Activated CD4-positive, alpha-beta T cell treated with anti-CD3 and anti-CD28 coated beads, Interleukin-10, Interleukin-2, amounts not matched to agents 100 ng/mL and 50 ng/mL, durations not matched to agents 16 hours and 8 hours (primary cell): ENCODE data around the gene PSG11.
"Not testable (repeated sequence)": the region's sequence is repeated elsewhere in the genome, so short reads cannot be mapped to it uniquely, and the experiment has no call there.

ENCODE experiments used
- DNase-seq: peaks from one replicate; pipeline ENCODE4 v3.0.0-alpha.2; 2020

The PSG11 gene

GRCh38 chr19:43026369-43026768, at the start of gene PSG11:
PSG11 (minus strand) TSS chr19:43026469; CDS start chr19:43026372, 97 bp downstream.
- DNase-seq, result not testable (repeated sequence)

GRCh38 chr19:43062418-43062817, 36.1 kb upstream of the PSG11 start:
- not testable (repeated sequence) for DNase-seq

GRCh38 chr19:43061326-43061725, 35.1 kb upstream of the PSG11 start:
- not testable (repeated sequence) for DNase-seq

- not testable (repeated sequence) for DNase-seq
Measured at GRCh38 chr19:43060254-43060653, 34.0 kb upstream of the PSG11 start.

GRCh38 chr19:43059482-43059881, 33.2 kb upstream of the PSG11 start:
- not testable (repeated sequence) for DNase-seq

- not testable (repeated sequence) for DNase-seq
Measured at GRCh38 chr19:43058440-43058839, 32.2 kb upstream of the PSG11 start.

GRCh38 chr19:43047966-43048365, 21.7 kb upstream of the PSG11 start:
- DNase-seq, result not testable (repeated sequence)

GRCh38 chr19:43046578-43046977, 20.3 kb upstream of the PSG11 start:
- not testable (repeated sequence) for DNase-seq

- DNase-seq, result not testable (repeated sequence)
Measured at GRCh38 chr19:43043492-43044180, 17.4 kb upstream of the PSG11 start.

- not testable (repeated sequence) for DNase-seq
Measured at GRCh38 chr19:43031645-43032044, 5.4 kb upstream of the PSG11 start.

- no peak for DNase-seq
Measured at GRCh38 chr19:43028866-43029265, 2.6 kb upstream of the PSG11 start.

- DNase-seq, result not testable (repeated sequence)
Measured at GRCh38 chr19:43027985-43028384, 1.7 kb upstream of the PSG11 start.

- not testable (repeated sequence) for DNase-seq
Measured at GRCh38 chr19:43027061-43027460, 792 bp upstream of the PSG11 start.

- not testable (repeated sequence) for DNase-seq
Measured at GRCh38 chr19:43022098-43022497, 4.2 kb downstream of the PSG11 start.

GRCh38 chr19:43021629-43022028, 4.6 kb downstream of the PSG11 start:
- DNase-seq, result not testable (repeated sequence)

GRCh38 chr19:43019588-43019987, 6.7 kb downstream of the PSG11 start:
- DNase-seq, result not testable (repeated sequence)

- not testable (repeated sequence) for DNase-seq
Measured at GRCh38 chr19:43005841-43006240, 20.4 kb downstream of the PSG11 start.

GRCh38 chr19:43004846-43005245, 21.4 kb downstream of the PSG11 start:
- not testable (repeated sequence) for DNase-seq

- not testable (repeated sequence) for DNase-seq
Measured at GRCh38 chr19:43003634-43004033, 22.6 kb downstream of the PSG11 start.

GRCh38 chr19:43002948-43003347, 23.3 kb downstream of the PSG11 start:
- not testable (repeated sequence) for DNase-seq

- DNase-seq, result not testable (repeated sequence)
Measured at GRCh38 chr19:42996161-42996560, 30.1 kb downstream of the PSG11 start.

- DNase-seq, result not testable (repeated sequence)
Measured at GRCh38 chr19:42992029-42992604, 34.2 kb downstream of the PSG11 start.

- DNase-seq, result no peak
Measured at GRCh38 chr19:42989851-42990250, 36.4 kb downstream of the PSG11 start.

- DNase-seq, result not testable (repeated sequence)
Measured at GRCh38 chr19:42989186-42989585, 37.1 kb downstream of the PSG11 start.
